Astrocyte (in vitro differentiated cells and primary cell): ENCODE results near the gene ABT1.

ENCODE experiments used
- CTCF ChIP-seq: IDR thresholded peaks from 2 replicates; pipeline ENCODE4 v1.5.1; 2011; ENCODE audit warnings: low read depth, mild to moderate bottlenecking, inconsistent platforms, low read length, moderate library complexity; ENCODE audit not compliant: insufficient read depth
- EZH2 ChIP-seq: IDR thresholded peaks from 2 replicates; pipeline ENCODE4 v1.6.1; 2012; ENCODE audit warnings: mild to moderate bottlenecking, low read length, inconsistent platforms; ENCODE audit not compliant: insufficient read depth

- TF ChIP-seq CTCF (no peak), EZH2 (no peak)
Measured at GRCh38 chr6:26575494-26575939, 21.2 kb upstream of the ABT1 start.
